Lower lobe of right lung (tissue), 2 donors: ENCODE results near the gene FAM204A. TPM values are rescaled to one million over a fixed set of nuclear protein-coding genes. Genes with fewer than 3 reads are reported as not detected.

Experiments
- ATAC-seq, 2 donors: fragments of 200-7000 bp; cut with Tn5 transposase; one replicate each; pipeline ENCODE4 v1.9.1; 2020 to 2022; ENCODE audit warnings: mild to moderate bottlenecking in 2 of 2, moderate library complexity in 2 of 2
- DNase-seq: peaks from one replicate; pipeline ENCODE4 v3.0.0-alpha.2; 2020
- H3K27ac ChIP-seq: fragments of 200-600 bp; one replicate; pipeline ENCODE4 v1.8.0; 2022
- H3K27me3 ChIP-seq: fragments of 200-600 bp; one replicate; pipeline ENCODE4 v1.8.0; 2022; ENCODE audit warnings: low read depth
- H3K36me3 ChIP-seq: fragments of 200-600 bp; one replicate; pipeline ENCODE4 v1.8.0; 2022; ENCODE audit warnings: mild to moderate bottlenecking
- H3K4me1 ChIP-seq: fragments of 200-600 bp; one replicate; pipeline ENCODE4 v1.8.0; 2022
- H3K4me3 ChIP-seq: fragments of 200-600 bp; one replicate; pipeline ENCODE4 v1.8.0; 2022; ENCODE audit warnings: mild to moderate bottlenecking
- H3K9me3 ChIP-seq: fragments of 200-600 bp; one replicate; pipeline ENCODE4 v1.8.0; 2022
- intact Hi-C: fragments of 100-400 bp; cut with DNase I; formaldehyde crosslinking; loops from one replicate; pipeline ENCODE4 v1.11.0; 2022
- total RNA-seq: library from RNA; stranded (reverse); fragmentation: NEBNext Ultra II Directional; extraction: Animal tissue kit (Norgen Biotek cat#: 25700); gene quantifications from one replicate; pipeline ENCODE4 v1.2.1, GENCODE V29; 2021
- TF ChIP-seq, protein P1 (sequence below): fragments of 200-600 bp; IDR thresholded peaks from one replicate; pipeline ENCODE4 v1.8.0; 2022; ENCODE audit warnings: antibody characterized with exemption, mild to moderate bottlenecking
- donor health status: DM: no; HTN: yes; CAD: no; lungs with severe emphysema.

Gene FAM204A
- total RNA-seq, 1 donor from 2014 or later = 58.4 TPM

DNA sequence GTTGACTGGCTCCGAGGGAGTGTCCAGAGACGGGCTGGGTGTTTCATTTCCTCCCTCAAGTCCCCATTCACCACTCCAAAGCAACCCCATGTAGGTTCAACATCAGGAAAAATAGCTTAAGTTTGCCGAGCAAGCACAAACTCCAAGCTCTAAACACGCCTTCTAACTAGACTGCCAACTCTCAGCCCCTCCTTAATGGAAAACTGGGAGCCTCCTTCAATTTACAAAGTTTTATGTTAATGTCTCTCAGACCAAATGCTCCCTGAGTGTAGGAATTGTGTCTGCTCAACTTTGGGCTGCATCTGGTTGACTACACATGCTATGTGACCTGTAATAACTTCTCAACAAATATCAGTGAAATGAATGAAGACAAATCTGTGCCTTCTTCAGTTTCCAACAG is 87.5 kb downstream of the FAM204A start:
- ATAC-seq (no peak), DNase-seq (no peak)
- Histone ChIP-seq H3K27ac (no peak overlapping the region), H3K36me3 (no peaks in the 10 kb centered on the region), H3K4me1 (no peaks in the 10 kb centered on the region), H3K4me3 (no peak overlapping the region), H3K9me3 (no peaks in the 10 kb centered on the region), H3K27me3 (peaks cover 9% of the 10 kb centered on the region)
- intact Hi-C loops = no loop called here
- TF ChIP-seq, protein P1, sequence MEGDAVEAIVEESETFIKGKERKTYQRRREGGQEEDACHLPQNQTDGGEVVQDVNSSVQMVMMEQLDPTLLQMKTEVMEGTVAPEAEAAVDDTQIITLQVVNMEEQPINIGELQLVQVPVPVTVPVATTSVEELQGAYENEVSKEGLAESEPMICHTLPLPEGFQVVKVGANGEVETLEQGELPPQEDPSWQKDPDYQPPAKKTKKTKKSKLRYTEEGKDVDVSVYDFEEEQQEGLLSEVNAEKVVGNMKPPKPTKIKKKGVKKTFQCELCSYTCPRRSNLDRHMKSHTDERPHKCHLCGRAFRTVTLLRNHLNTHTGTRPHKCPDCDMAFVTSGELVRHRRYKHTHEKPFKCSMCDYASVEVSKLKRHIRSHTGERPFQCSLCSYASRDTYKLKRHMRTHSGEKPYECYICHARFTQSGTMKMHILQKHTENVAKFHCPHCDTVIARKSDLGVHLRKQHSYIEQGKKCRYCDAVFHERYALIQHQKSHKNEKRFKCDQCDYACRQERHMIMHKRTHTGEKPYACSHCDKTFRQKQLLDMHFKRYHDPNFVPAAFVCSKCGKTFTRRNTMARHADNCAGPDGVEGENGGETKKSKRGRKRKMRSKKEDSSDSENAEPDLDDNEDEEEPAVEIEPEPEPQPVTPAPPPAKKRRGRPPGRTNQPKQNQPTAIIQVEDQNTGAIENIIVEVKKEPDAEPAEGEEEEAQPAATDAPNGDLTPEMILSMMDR = no peak

- H3K36me3 ChIP-seq = no peaks in the 10 kb centered on the region
- TF ChIP-seq, protein P1 = no peak
- no peak for ATAC-seq
- intact Hi-C loops = no loop called here
- DNase-seq = no peak
- no peak overlapping the region for H3K4me3 ChIP-seq
- H3K4me1 ChIP-seq = no peaks in the 10 kb centered on the region
- H3K9me3 ChIP-seq = no peaks in the 10 kb centered on the region
- no peak overlapping the region for H3K27ac ChIP-seq
- peaks cover 17% of the 10 kb centered on the region for H3K27me3 ChIP-seq
Measured at GRCh38 chr10:118253397-118253796, 88.7 kb downstream of the FAM204A start.

GRCh38 chr10:118251791-118252190 is 90.3 kb downstream of the FAM204A start:
- no peak for DNase-seq
- Histone ChIP-seq H3K9me3 (no peaks in the 10 kb centered on the region), H3K4me1 (no peaks in the 10 kb centered on the region), H3K27me3 (peaks cover 28% of the 10 kb centered on the region), H3K27ac (no peak overlapping the region), H3K36me3 (no peaks in the 10 kb centered on the region), H3K4me3 (no peak overlapping the region)
- intact Hi-C loops = no loop called here
- TF ChIP-seq, protein P1 = no peak
- no peak for ATAC-seq

- Histone ChIP-seq H3K27me3 (peaks cover 45% of the 10 kb centered on the region), H3K36me3 (no peaks in the 10 kb centered on the region), H3K27ac (no peak overlapping the region), H3K4me3 (no peak overlapping the region), H3K9me3 (no peaks in the 10 kb centered on the region), H3K4me1 (no peaks in the 10 kb centered on the region)
- no peak for ATAC-seq
- TF ChIP-seq, protein P1 = no peak
- intact Hi-C loops = no loop called here
- no peak for DNase-seq
Measured at GRCh38 chr10:118249714-118250113, 92.4 kb downstream of the FAM204A start.
